HL-60/S4 treated with retinoic acid at 250 ng/mL for 4 days and 3 days (cell line): ENCODE results near the gene MTERF4.

ENCODE experiments used
- in situ Hi-C: fragments of 300-500 bp; cut with MboI; formaldehyde crosslinking; loops from 2 replicates; pipeline ENCODE4 v1.7.0; 2022; ENCODE audit warnings: low sequenced_read_pairs

The MTERF4 gene

GRCh38 chr2:241091201-241091600 lies 10.9 kb downstream of the MTERF4 start:
- in situ Hi-C loops = no loop called here

GRCh38 chr2:241088791-241089732 lies 13.0 kb downstream of the MTERF4 start:
- in situ Hi-C loops = no loop called here

GRCh38 chr2:241088376-241088775 lies 13.7 kb downstream of the MTERF4 start:
- in situ Hi-C loops = no loop called here

- in situ Hi-C loops = no loop called here
Measured at GRCh38 chr2:241087420-241088268, 14.4 kb downstream of the MTERF4 start.

- in situ Hi-C loops = no loop called here
Measured at GRCh38 chr2:241084856-241085444, 17.1 kb downstream of the MTERF4 start.

- in situ Hi-C loops = no loop called here
Measured at GRCh38 chr2:241083091-241083415, 19.0 kb downstream of the MTERF4 start.

GRCh38 chr2:241082341-241083090 lies 19.6 kb downstream of the MTERF4 start:
- in situ Hi-C loops = no loop called here

- in situ Hi-C loops = no loop called here
Measured at GRCh38 chr2:241081643-241082340, 20.3 kb downstream of the MTERF4 start.

- in situ Hi-C loops = no loop called here
Measured at GRCh38 chr2:241081190-241081642, 20.9 kb downstream of the MTERF4 start.

- in situ Hi-C loops = no loop called here
Measured at GRCh38 chr2:241080405-241081189, 21.5 kb downstream of the MTERF4 start.

- in situ Hi-C loops = no loop called here
Measured at GRCh38 chr2:241074901-241075540, 27.1 kb downstream of the MTERF4 start.

- in situ Hi-C loops = no loop called here
Measured at GRCh38 chr2:241074065-241074818, 27.8 kb downstream of the MTERF4 start.

- in situ Hi-C loops = no loop called here
Measured at GRCh38 chr2:241073166-241074064, 28.7 kb downstream of the MTERF4 start.

- in situ Hi-C loops = no loop called here
Measured at GRCh38 chr2:241072553-241073165, 29.4 kb downstream of the MTERF4 start.

GRCh38 chr2:241072151-241072550 lies 29.9 kb downstream of the MTERF4 start:
- in situ Hi-C loops = no loop called here

GRCh38 chr2:241071677-241072111 lies 30.4 kb downstream of the MTERF4 start:
- in situ Hi-C loops = no loop called here
